Ovary (tissue), 3 donors: Measurements from ENCODE around the gene INTS11.

ENCODE experiments used
- CTCF ChIP-seq, 3 donors: fragments of 450-650 bp in 2 of 3; fragments of 200-600 bp in 1 of 3; IDR thresholded peaks; one replicate each; pipeline versions ENCODE4 v1.5.1 to v1.8.0; 2016 to 2022; ENCODE audit warnings: antibody characterized with exemption in 3 of 3, mild to moderate bottlenecking in 1 of 3
- POLR2A ChIP-seq: fragments of 450-650 bp; IDR thresholded peaks from one replicate; pipeline ENCODE4 v1.6.1; 2017; ENCODE audit warnings: antibody characterized with exemption, mild to moderate bottlenecking, moderate library complexity
- donor health status: DM: no; HTN: no; CAD: no.

GRCh38 chr1:1358433-1359271 is 34.2 kb upstream of the INTS11 start, which contains the start of gene MXRA8:
- TF ChIP-seq CTCF (IDR thresholded peaks at IDR 0.05), result no peak
- TF ChIP-seq POLR2A, result no peak
